Upper lobe of right lung (tissue), 1 donor: ENCODE measurements around the gene HSPB6. TPM values are rescaled to one million over a fixed set of nuclear protein-coding genes. Genes with fewer than 3 reads are reported as not detected.

Source experiments
- ATAC-seq: fragments of 200-7000 bp; cut with Tn5 transposase; one replicate; pipeline ENCODE4 v1.9.1; 2020; ENCODE audit warnings: mild to moderate bottlenecking, moderate library complexity
- DNase-seq: peaks from one replicate; pipeline ENCODE4 v3.0.0-alpha.2; 2020
- H3K27ac ChIP-seq: fragments of 200-600 bp; one replicate; pipeline ENCODE4 v1.8.0; 2022
- H3K27me3 ChIP-seq: fragments of 200-600 bp; one replicate; pipeline ENCODE4 v1.8.0; 2022; ENCODE audit warnings: mild to moderate bottlenecking
- H3K36me3 ChIP-seq: fragments of 200-600 bp; one replicate; pipeline ENCODE4 v1.8.0; 2022
- H3K4me1 ChIP-seq: fragments of 200-600 bp; one replicate; pipeline ENCODE4 v1.8.0; 2022
- H3K4me3 ChIP-seq: fragments of 200-600 bp; one replicate; pipeline ENCODE4 v1.8.0; 2022; ENCODE audit warnings: mild to moderate bottlenecking
- H3K9me3 ChIP-seq: fragments of 200-600 bp; one replicate; pipeline ENCODE4 v1.8.0; 2022
- CTCF ChIP-seq: fragments of 200-600 bp; IDR thresholded peaks from one replicate; pipeline ENCODE4 v1.8.0; 2022; ENCODE audit warnings: antibody characterized with exemption
- intact Hi-C: fragments of 100-400 bp; cut with DNase I; formaldehyde crosslinking; loops from one replicate; pipeline ENCODE4 v1.11.0; 2022
- total RNA-seq: library from RNA; stranded (reverse); fragmentation: NEBNext Ultra II Directional; extraction: Animal tissue kit (Norgen Biotek cat#: 25700); gene quantifications from one replicate; pipeline ENCODE4 v1.2.1, GENCODE V29; 2021
- donor health status: DM: no; HTN: yes; CAD: no; lungs with severe emphysema.

The HSPB6 gene
- total RNA-seq, 1 donor from 2014 or later: 41.3 TPM

- no peaks in the 10 kb centered on the region for H3K4me1 ChIP-seq
- H3K9me3 ChIP-seq: no peaks in the 10 kb centered on the region
- H3K4me3 ChIP-seq: no peak overlapping the region
- intact Hi-C loops: no loop called here
- H3K27me3 ChIP-seq: no peaks in the 10 kb centered on the region
- no peak for TF ChIP-seq CTCF
- no peak for DNase-seq
- no peak for ATAC-seq
- no peaks in the 10 kb centered on the region for H3K36me3 ChIP-seq
- no peak overlapping the region for H3K27ac ChIP-seq
Measured at GRCh38 chr19:35787227-35787799, 30.5 kb upstream of the HSPB6 start.

- no peak for DNase-seq
- Histone ChIP-seq H3K9me3 (no peaks in the 10 kb centered on the region), H3K27ac (no peak overlapping the region), H3K4me1 (no peaks in the 10 kb centered on the region), H3K4me3 (no peak overlapping the region), H3K27me3 (no peaks in the 10 kb centered on the region), H3K36me3 (no peaks in the 10 kb centered on the region)
- ATAC-seq: no peak
- no peak for TF ChIP-seq CTCF
- intact Hi-C loops: no loop called here
Measured at GRCh38 chr19:35786299-35787160, 29.7 kb upstream of the HSPB6 start.

- no peak overlapping the region for H3K4me3 ChIP-seq
- intact Hi-C loops: no loop called here
- no peak overlapping the region for H3K27ac ChIP-seq
- no peaks in the 10 kb centered on the region for H3K4me1 ChIP-seq
- no peak for DNase-seq
- no peaks in the 10 kb centered on the region for H3K9me3 ChIP-seq
- no peaks in the 10 kb centered on the region for H3K27me3 ChIP-seq
- no peaks in the 10 kb centered on the region for H3K36me3 ChIP-seq
- no peak for ATAC-seq
- TF ChIP-seq CTCF: no peak
Measured at GRCh38 chr19:35785339-35785627, 28.5 kb upstream of the HSPB6 start.

- no peaks in the 10 kb centered on the region for H3K4me1 ChIP-seq
- ATAC-seq: no peak
- intact Hi-C loops: no loop called here
- no peaks in the 10 kb centered on the region for H3K36me3 ChIP-seq
- DNase-seq: no peak
- no peaks in the 10 kb centered on the region for H3K27me3 ChIP-seq
- no peak for TF ChIP-seq CTCF
- no peak overlapping the region for H3K4me3 ChIP-seq
- H3K27ac ChIP-seq: no peak overlapping the region
- H3K9me3 ChIP-seq: no peaks in the 10 kb centered on the region
Measured at GRCh38 chr19:35784503-35785338, 27.9 kb upstream of the HSPB6 start.

- Histone ChIP-seq H3K27ac (no peak overlapping the region), H3K4me1 (no peaks in the 10 kb centered on the region), H3K36me3 (no peaks in the 10 kb centered on the region), H3K27me3 (no peaks in the 10 kb centered on the region), H3K4me3 (no peak overlapping the region), H3K9me3 (no peaks in the 10 kb centered on the region)
- intact Hi-C loops: no loop called here
- DNase-seq (no peak), ATAC-seq (no peak)
- no peak for TF ChIP-seq CTCF
Measured at GRCh38 chr19:35783469-35784434, 26.9 kb upstream of the HSPB6 start.
